H1 (cell line): ENCODE results near the gene RUNX1. TPM values are rescaled to one million over a fixed set of nuclear protein-coding genes. Genes with fewer than 3 reads are reported as not detected.

ENCODE experiments used
- CTCF ChIP-seq, 3 experiments: IDR thresholded peaks; 1 replicate in 2 of 3; 2 replicates in 1 of 3; pipeline versions ENCODE4 v1.5.1 to v1.6.1; 2011; ENCODE audit warnings: low read length in 3 of 3, mild to moderate bottlenecking in 3 of 3, inconsistent platforms in 2 of 3, low read depth in 1 of 3, moderate library complexity in 1 of 3; ENCODE audit not compliant: insufficient read depth in 1 of 3; ENCODE audit errors: control extremely low read depth in 1 of 3
- HDAC2 ChIP-seq, 2 experiments: fragments of 300-600 bp in 1 of 2; sonication (generic) in 1 of 2; IDR thresholded peaks; 2 replicates each; pipeline ENCODE4 v1.6.1; 2011 to 2012; ENCODE audit warnings: low read depth in 2 of 2, low read length in 2 of 2, mild to moderate bottlenecking in 2 of 2, moderate library complexity in 2 of 2, borderline replicate concordance in 1 of 2, inconsistent platforms in 1 of 2
- KDM5A ChIP-seq: fragments of 200-600 bp; IDR thresholded peaks from 2 replicates; pipeline ENCODE4 v1.7.1; 2012; ENCODE audit warnings: mild to moderate bottlenecking, low read length, inconsistent platforms, mixed read lengths
- MAX ChIP-seq: IDR thresholded peaks from 2 replicates; pipeline ENCODE4 v1.6.1; 2012; ENCODE audit warnings: inconsistent platforms
- PHF8 ChIP-seq: fragments of 200-600 bp; sonication (generic); conservative IDR thresholded peaks from 2 replicates; pipeline ENCODE4 v1.7.1; 2012; ENCODE audit warnings: low read depth, mild to moderate bottlenecking, inconsistent platforms, low read length, moderate library complexity
- RAD21 ChIP-seq, 2 experiments: IDR thresholded peaks in 1 of 2; conservative IDR thresholded peaks in 1 of 2; 2 replicates each; pipeline ENCODE4 v1.6.1; 2011; ENCODE audit warnings: low read depth in 2 of 2, low read length in 2 of 2, improper control_type of control experiment in 1 of 2, inconsistent platforms in 1 of 2, mild to moderate bottlenecking in 1 of 2, moderate library complexity in 1 of 2
- SIRT6 ChIP-seq: IDR thresholded peaks from one replicate; pipeline ENCODE4 v1.7.1; 2012; ENCODE audit warnings: low read length, inconsistent platforms
- SIX5 ChIP-seq: IDR thresholded peaks from 2 replicates; pipeline ENCODE4 v1.6.1; 2011; ENCODE audit warnings: mild to moderate bottlenecking, low read depth, low read length
- polyA plus RNA-seq, 7 experiments: library from polyadenylated mRNA; depleted of rRNA in 3 of 7; stranded (reverse) in 5 of 7; unstranded in 2 of 7; fragments of >200 nt in 5 of 7; fragments of 200-250 nt in 2 of 7; gene quantifications; 1 replicate in 5 of 7; 2 replicates in 1 of 7; 4 replicates in 1 of 7; pipeline versions ENCODE4 v1.2.1 to v1.2.3, GENCODE V29; 2011 to 2013; ENCODE audit warnings: missing spikeins in 2 of 7, mixed read lengths in 2 of 7
- total RNA-seq: library from RNA; stranded (reverse); fragmentation: NEBNext Ultra II Directional; extraction: Animal tissue kit (Norgen Biotek cat#: 25700); gene quantifications from 2 replicates; pipeline ENCODE4 v1.2.1, GENCODE V29; 2021

RUNX1 gene
- total and polyA plus RNA-seq, 2 of the 8 experiments (the other 6 are each of a cell fraction or from before 2014, with no cell fraction given), result 0.20 to 0.60 TPM

GRCh38 chr21:34889676-34890469 lies 159.2 kb downstream of the RUNX1 start (continued):
- TF ChIP-seq RAD21 (IDR thresholded peaks at IDR 0.05 in 1 of 2, conservative IDR thresholded peaks at IDR 0.05 in 1 of 2; ENCODE audit: low read depth in 2 of 2, low read length in 2 of 2) (peak; percentile 66 to 86), SIX5 (no peak), SIRT6 (no peak), CTCF (IDR thresholded peaks at IDR 0.05; ENCODE audit: control extremely low read depth in 1 of 3, insufficient read depth in 1 of 3, low read depth in 1 of 3, low read length in 3 of 3) (peak; percentile 66 to 78 (median 72)), PHF8 (0 out of 2 replicates have a peak, but pooled peaks have one; percentile 33), HDAC2 (IDR thresholded peaks at IDR 0.05; ENCODE audit: borderline replicate concordance in 1 of 2, low read depth in 2 of 2, low read length in 2 of 2) (no peak; a peak in 1 of 4 replicates), KDM5A (no peak), MAX (peak; percentile 85)
- TF ChIP-seq, all 59 proteins: peak for 9
